NOMO-1 (cell line): Measurements from ENCODE around the gene RTRAF.

Source experiments
- DNase-seq, 2 experiments: peaks; one replicate each; lab custom pipeline; 2025; ENCODE audit not compliant: unreplicated experiment in 2 of 2; lab: John Stamatoyannopoulos, UW

Gene RTRAF

DNA sequence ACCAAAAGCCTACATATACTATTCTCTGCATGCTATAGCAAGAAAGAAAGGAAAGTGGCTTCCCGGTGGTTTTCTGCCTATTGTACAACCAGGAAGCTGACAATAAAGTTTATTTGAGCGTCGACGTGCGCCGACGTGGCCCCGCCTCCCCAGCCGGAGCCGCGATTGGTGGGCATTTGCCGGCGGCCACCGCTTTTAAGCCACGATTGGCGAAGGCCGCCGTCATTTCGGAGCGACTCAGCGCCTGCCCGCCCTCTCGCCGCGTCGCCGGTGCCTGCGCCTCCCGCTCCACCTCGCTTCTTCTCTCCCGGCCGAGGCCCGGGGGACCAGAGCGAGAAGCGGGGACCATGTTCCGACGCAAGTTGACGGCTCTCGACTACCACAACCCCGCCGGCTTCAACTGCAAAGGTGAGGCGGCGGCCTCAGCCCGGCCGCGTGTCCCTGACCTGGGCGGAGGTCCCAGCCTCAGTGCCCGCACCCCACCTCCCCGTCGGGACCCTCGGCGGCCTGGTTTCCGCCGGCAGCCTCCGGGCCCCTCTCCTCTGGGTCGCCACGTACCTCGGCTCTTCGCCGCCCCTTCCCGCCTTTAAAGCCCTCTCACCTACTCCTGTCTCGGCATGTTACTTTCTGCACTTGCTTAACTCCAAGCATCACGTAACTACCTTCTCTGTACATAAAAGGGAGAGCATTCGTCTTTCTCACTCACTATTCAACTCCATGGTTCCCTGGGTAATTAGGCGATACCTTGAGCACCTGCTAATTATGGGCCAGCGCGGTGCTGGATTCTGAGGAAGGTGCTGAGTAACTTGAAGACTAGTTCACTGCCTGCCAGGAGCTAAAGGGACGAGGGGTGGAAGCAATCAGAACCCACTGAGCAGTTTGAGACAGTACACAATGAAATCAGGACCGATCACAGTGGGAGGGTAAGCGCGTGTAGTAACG is at the start of gene RTRAF:
RTRAF (plus strand) TSS at position 254 of the 942 bp plus-strand sequence; CDS start at position 348, 94 bp downstream.
- DNase-seq = peak; percentile 91 to 97

DNA sequence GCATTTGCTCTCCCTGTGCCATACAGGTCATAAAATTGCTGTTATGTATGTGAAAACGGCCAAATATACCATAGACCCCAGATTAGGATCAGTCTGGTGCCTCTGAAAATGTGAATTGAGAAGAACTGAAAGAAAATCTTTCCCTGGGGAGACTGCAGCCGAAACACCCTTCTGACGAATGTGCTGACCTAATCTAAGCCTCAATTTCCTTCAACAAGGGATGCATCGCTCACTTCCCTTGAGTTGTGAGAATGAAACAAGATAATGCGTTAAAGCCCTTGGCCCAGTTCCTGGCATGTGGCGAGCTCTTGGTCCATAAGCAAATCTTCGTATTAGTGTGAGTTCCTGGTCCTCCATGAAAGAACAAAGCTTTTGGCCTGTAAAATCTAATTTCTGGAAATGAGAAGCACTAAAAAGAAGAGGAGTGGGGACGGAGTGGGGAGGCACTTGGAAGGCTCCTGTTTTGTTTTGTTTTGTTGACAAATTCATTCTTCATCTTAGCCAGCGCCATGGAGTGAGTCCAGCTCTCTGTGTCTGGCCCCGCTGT is 49.5 kb upstream of the RTRAF start:
- DNase-seq = no peak

DNA sequence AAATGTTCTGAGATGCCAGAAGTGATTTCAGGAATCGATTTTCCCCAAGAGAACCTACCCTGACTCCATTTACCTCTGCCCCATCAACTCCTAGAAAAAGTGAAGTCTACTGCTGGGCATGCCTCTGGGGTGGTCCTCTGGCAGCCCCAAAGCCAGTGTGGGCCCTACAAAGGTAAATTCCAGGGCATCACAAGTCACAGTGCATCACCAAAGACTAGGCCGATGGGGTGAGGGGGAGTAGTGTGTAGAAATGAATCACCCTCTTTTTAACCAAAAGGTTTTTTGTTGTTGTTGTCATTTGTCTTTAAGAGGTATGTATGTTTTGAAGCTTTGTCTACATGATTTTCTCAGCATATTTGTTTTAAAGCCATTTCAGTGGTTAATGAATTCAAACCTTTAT is 46.4 kb upstream of the RTRAF start:
- no peak for DNase-seq

DNA sequence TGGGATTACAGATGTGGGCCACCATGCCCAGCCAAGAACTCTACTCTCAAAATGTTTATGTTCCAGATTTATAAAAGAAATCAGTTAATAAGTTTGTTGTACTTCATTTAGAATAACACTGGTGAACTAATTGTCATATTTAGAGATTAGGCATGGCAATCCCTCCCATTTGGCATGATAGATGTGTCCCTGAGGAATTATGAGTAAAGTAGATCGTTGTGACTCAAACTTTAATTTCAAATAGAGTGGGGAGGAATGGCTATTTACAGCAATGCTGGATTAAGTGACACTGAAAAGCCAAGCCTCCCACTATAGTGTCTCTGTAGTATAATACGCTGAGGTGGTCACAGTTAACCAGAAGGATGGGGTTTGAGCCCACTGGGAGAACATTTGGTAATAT is 39.3 kb upstream of the RTRAF start:
- no peak for DNase-seq

DNA sequence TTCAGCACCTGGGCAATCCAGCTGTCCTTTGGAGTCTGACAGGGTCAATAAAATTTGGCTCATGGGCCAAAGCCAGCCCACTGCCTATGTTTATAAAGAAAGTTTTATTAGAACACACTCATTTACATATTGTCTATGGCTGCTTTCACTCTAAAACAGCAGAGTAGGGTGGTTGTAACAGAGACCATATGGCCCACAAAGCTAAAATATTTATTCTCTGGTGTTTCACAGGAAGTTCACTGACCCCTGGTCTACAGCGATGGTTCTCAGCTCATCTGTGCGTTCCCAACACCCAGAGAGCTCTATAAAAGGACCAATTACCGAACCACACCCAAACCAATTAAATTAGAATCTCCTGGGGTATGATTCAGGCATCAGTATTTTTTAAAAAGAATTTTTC is 37.7 kb upstream of the RTRAF start:
- no peak for DNase-seq

DNA sequence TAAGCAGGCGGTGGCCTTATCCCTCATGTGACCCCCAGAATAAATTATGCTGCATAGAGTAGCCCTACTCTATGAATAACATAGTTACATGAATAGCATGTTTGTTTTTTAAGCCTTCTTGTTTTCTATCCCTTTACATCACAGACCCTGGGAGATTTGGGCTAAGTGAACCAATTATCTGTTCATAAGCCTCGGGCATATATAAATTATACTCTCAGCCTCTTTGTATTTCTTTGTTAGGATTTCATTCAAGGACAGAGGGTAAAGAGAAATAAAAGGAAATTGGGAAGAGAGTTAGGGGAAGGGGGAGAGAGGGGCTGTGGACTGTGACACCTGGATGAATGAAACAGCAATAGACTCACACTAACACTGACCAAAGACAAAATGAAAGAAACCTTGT is 35.3 kb upstream of the RTRAF start:
- no peak for DNase-seq

DNA sequence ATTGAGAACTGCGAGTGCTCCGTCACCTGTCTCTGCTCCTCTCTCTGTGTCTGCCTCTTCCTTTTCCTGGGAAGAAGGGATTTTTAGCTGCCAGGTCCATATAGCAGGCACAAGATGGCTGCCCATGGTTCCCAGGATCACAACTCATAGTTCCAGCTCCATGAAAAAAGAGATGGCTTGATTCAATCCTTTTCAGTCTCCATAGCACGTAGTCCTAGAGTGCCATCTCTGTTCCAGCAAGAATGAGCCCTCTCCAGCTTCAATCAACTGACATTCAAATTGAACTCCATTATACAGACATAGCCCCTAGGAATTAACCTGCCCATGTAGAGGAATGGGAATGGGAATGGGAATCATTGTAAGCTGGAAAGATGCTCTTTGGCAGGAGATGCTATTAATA is 34.7 kb upstream of the RTRAF start:
- no peak for DNase-seq

DNA sequence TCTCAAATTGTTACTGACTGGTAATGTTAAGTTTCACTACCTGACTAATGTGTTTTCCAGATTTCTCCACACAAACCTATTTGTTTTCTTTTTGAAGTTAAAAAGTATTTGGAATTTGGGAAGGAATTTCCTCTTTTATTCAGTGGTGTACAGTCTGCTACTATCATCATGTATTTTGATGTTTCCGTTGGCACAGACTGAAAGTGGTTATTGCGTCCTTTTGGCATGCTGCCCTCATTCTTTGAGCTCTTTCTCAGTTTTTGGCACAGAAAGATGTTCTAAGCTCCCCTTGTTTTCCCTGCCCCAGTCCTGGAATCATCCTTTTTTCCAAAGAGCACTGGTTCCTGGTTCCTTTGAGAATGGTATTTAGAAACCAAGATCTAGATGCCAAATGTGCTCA is 31.4 kb upstream of the RTRAF start:
- no peak for DNase-seq

DNA sequence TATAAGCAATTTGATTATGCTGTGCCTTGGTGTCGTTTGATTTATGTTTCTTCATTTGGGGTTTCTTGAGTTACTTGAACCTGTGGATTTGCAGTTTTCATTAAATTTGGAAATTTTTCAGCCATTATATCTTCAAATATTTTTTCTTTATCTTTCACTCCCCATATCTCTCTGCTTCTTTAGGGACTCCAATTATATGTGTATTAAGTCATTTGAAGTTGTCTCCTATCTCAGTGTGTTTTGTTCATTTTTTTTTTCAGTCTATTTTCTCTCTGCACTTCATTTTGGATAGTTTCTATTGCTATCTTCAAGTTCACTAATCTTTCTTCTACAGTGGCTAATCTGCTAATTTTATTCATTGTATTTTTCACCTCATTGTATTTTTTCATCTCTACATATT is 29.4 kb upstream of the RTRAF start:
- no peak for DNase-seq

DNA sequence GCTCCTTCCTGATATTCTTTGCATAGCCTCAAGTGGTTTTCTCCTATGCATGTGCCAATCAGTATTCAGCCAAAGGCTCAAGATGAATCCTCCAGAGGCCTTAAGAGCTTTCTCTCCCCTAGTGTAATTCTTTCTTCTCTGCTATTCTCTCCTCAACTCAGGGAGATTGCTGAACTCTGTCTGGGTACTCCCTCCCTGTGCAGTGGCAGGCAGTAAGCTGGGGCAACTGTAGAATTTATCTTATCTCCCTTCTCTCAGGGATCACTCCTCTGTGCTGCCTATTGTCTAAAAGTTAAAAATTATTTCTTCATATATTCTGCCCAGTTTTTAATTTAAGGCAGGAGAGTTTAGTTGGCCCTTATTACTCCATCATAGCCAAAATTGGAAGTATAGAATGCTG is 28.5 kb upstream of the RTRAF start:
- no peak for DNase-seq

DNA sequence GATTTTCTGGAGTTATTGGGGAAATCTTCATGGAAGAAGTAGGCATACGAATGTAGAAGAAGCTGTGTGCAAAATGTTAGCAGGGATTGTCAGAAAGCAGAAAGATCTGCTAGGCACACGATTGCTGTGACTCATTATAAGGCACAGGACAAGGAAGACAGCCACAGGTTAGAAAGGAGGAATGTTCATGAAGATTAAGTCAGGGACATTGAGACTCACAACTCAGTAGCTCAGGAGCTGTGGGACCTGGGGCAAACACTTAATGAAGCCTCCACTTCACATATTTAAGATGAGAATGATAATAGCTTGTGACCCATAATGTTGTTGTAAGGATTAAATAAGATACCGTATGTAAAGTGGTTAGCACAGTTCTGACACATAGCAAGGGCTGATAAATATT is 26.6 kb upstream of the RTRAF start:
- DNase-seq = no peak

DNA sequence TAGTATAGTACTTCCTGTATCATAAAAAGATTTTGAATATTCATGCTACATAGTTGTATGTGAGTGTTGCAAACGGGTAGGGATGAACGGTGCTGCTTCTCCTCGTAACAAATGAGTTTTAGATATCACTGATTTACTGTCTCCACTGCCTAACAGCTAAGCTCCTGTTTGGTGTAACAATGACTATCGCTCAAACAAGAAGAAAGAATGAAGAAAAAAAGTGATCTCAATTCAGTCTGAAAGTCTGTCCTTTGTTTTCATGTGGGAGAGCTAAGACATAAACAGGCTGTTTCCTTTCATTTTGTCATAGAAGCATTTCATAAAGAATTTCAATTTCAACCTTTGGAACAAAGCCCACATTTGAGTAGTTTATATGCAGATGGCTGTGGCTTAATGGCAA is 26.1 kb upstream of the RTRAF start:
- DNase-seq = no peak

DNA sequence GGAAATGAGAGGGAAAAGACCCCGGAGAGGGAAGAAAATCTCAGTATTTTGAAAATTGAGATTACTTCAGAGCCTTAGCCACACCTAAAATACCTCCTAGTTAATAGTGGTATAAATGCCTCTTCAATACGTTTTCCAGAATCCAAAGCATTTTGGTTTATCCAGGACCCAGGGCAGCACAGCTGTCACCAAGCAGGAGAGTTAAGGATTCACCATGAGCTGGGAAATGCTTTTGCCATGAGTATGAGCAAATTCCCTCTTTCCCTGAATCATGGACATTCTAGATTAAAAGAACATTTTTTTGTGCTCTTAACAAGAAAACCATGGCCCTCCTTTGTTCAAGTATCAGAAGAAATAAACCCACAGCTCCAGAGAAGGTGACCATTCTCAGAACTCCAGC is 21.8 kb upstream of the RTRAF start:
- DNase-seq = no peak

DNA sequence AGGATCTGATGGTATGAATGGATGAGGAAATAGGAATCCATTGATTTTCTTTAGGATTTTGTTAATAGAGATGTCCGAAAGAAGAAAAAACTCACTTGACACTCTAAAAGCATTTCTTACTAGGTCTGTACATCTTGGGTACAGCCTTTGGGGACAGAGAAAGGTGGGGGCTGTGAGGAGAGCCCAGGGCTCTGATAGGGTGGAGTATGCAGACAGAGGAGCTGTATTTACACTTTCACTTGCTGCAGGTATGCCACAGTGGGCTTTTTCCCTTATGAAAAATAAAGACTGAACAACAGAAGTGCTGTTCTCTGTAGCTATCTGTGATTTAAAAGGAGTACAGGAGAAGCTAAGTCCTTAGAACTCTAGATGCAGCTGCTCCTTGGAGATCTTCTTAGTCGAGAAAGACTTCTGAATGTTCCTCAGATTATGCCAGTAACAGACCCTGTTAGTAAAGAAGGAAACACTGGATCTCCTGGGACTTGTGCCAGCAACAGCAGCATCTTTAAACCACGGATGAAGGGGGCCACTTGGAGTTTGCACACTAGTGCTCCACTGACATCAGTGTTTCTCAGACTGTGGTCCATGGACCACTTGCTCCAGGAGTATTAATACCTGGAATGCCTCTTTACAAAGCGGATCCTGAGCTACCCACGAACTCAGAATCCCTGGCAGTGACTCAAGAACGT is 19.4 kb upstream of the RTRAF start:
- no peak for DNase-seq

DNA sequence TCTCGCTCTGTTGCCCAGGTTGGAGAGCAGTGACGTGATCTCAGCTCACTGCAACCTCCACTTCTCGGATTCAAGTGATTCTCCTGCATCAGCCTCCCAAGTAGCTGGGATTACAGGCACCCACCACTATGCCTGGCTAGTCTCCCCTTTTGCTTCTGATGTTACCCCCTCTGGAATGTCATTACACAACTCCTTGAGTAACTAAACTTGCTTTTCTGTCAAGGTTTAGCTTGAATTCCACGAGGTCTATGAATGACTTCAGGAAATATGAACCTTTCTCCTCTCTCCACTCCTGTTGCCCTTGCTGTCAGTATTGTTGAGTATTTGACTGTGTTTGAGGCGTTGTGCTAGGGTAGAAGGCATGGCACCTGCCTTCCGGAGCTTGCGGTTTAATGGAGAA is 16.8 kb upstream of the RTRAF start:
- no peak for DNase-seq

DNA sequence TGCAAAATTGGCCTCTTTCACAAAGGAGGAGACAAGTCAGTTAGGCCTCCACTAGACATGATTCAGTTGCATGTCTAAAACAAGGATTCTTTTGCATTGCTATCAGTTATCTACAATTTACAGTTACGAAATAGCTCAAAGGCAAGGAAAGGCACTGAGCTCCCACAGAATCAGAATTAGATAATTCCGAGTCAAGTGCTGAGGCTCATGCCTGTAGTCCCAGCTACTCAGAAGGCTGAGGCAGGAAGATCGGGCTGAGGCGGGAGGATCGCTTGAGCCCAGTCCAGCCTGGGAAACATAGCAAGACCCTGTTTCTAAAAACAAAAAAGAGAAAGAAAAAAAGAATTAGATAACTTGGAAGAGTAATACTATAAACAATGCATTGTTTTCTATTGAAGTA is 12.3 kb upstream of the RTRAF start:
- DNase-seq = no peak

DNA sequence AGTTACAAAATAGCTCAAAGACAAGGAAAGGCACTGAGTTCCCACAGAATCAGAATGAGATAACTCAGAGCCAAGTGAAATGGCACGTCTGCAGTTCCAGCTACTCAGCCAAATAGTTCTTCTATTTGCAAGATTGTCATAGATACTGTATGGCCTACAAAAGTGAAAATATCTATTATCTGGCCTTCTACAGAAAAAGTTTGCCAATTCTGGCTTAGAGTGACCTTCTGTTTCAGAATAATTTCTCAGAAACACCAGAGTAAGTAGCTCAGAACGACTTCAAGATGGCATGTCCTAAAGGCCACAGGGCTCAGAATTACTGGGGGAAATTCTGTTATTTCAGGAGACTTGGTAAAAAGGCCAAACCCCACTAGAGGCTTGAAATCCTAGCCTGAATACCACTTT is 10.7 kb upstream of the RTRAF start:
- no peak for DNase-seq

DNA sequence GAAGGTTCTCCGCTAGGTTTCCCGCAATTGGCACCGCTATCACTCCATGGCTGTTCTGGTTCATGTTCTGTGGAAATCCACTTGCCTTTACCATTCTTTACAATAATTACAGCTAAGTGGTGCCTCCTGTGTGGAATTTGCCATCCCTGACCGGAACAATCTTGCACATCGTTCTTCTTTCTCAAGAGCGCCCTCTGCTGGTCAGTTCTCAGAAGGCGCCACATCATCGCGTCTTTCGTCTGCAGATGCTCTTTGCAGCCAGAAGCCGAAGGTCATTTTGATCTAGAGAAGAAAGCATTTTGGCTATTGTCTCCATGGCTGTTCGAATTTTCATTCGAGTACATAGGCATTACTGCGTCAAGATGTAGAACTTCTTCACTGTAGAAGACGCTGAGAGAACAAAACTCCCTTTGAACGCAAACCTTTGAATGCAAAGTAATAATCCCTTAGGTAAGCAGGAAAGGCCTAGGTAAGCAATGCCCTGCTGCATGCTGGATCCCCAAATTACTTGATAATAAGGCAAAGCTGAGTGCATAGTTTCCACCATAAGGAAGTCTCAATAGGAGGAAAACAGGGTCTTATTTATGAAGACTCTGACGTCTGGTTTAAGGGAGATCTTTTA is 10.1 kb upstream of the RTRAF start:
- peak; percentile 36 to 49 for DNase-seq

DNA sequence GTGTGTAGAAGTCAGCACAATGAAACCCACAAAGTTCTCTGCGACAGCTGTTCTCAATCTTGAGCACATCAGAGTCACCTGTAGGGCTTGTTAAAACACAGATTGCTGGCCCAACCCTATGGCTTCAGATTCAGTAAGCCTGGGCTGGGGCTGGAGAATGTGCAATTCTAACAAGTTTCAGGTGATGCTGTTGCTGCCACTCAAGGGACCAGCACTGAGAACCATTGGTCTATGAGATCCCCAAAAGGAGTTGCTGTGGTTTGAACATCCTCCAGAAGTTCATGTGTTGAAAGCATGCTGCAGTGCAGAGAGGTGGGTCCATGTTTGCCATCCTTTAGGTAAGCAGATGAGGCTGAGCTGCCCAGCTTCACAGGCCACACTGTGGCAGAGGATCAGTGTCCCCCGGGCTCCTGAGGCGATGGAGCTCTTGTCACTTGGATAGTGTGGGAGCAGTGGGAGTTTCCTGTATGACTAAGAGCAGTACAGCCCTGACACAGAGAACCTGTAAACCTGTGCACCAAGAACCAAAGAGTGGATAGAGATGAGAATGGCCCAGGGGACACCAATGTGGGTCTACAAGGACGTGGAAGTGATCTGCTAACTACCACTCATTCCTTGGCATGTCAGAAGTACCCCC is 8.0 kb upstream of the RTRAF start:
- DNase-seq = no peak

DNA sequence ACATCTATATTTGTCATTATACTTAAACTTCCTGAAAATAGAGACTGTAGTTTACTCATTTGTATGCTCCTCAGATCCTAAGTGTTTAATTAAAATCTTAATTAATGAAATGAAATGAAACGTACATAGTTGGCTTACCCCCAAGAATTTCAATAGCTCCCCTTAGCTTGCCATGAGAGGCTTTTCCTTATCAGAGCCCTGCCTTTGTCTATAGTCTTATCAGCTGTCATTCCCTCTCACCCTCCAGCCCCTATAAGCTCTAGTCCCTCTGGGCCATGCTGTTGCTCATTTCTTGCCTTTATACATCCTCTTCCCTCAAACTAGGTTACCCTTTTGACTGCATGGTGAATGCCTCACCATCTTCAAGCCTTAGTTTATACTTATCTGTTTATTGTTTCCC is 1.1 kb upstream of the RTRAF start:
- no peak for DNase-seq

DNA sequence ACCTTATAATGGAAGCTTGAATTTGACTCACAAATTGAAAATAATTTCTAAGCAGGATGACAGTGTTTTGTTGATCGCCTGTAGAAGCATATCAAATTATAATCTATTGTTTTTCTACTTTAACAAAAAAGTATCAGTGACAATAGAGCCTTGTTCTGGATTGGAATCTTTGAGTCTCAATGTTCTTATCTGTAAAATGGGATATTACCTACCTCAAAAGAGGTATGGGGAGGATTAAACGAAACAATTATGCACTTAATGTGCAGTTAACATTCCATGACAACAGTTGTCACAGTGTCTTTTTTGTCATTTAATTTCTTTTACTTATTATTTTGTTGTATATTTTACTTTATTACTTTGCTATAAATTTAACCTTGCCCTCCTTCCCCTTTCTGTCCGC is 1.1 kb downstream of the RTRAF start:
- DNase-seq = no peak
